ENCODE data around the gene KRT33B. TPM values are rescaled to one million over a fixed set of nuclear protein-coding genes. Genes with fewer than 3 reads are reported as not detected.

KRT33B gene
- total RNA-seq, 1 experiment from 2014 or later = not detected

- H3K4me1 Mint-ChIP-seq (ENCODE audit: low read depth, unreplicated experiment) = peaks cover 15% of the 10 kb centered on the region
Measured at GRCh38 chr17:41387670-41388069, 18.1 kb upstream of the KRT33B start.

DNA sequence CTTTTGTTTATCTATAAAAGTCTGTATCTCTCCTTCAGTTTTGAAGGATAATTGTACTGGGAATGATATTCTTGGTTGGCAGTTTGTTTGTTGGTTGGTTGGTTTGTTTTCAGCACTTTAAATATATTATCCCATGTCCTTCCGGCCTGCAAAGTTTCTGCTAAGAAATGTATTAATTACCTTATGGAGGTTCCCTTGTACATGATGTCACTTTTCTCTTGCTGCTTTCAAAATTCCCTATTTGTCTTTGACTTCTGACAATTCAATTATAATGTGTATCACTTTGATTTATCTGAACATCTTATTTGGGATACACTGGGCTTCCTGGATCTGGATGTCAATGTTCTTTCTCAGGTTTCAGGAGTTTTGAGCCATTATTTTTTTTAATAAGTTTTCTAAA lies 16.6 kb upstream of the KRT33B start:
- Mint-ChIP-seq H3K36me3 (ENCODE audit: insufficient read depth, unreplicated experiment) (no peaks in the 10 kb centered on the region), H3K4me1 (ENCODE audit: low read depth, unreplicated experiment) (peaks cover 15% of the 10 kb centered on the region), H3K27me3 (ENCODE audit: insufficient read depth, unreplicated experiment) (no peaks in the 10 kb centered on the region), H3K4me3 (ENCODE audit: unreplicated experiment) (no peak overlapping the region), H3K9me3 (ENCODE audit: unreplicated experiment) (peaks cover 11% of the 10 kb centered on the region), H3K27ac (ENCODE audit: unreplicated experiment) (no peak overlapping the region)
- ChIA-PET CTCF (no interaction called here), POLR2A (no interaction called here)
- Histone ChIP-seq H3K9me3 (peaks cover 7% of the 10 kb centered on the region), H3K36me3 (ENCODE audit: control insufficient read depth, insufficient read depth, low read length) (no peaks in the 10 kb centered on the region), H3K4me1 (peaks cover 24% of the 10 kb centered on the region), H3K4me3 (ENCODE audit: low read depth, low read length) (no peak overlapping the region), H3K27me3 (replicated peaks; ENCODE audit: control insufficient read depth, insufficient read depth, low read length) (no peaks in the 10 kb centered on the region)
- no TSS peak for BruUV-seq (replicated peaks)
- intact Hi-C loops (cut with micrococcal nuclease; ENCODE audit: unreplicated experiment) = no loop called here
- TF ChIP-seq, protein P1, sequence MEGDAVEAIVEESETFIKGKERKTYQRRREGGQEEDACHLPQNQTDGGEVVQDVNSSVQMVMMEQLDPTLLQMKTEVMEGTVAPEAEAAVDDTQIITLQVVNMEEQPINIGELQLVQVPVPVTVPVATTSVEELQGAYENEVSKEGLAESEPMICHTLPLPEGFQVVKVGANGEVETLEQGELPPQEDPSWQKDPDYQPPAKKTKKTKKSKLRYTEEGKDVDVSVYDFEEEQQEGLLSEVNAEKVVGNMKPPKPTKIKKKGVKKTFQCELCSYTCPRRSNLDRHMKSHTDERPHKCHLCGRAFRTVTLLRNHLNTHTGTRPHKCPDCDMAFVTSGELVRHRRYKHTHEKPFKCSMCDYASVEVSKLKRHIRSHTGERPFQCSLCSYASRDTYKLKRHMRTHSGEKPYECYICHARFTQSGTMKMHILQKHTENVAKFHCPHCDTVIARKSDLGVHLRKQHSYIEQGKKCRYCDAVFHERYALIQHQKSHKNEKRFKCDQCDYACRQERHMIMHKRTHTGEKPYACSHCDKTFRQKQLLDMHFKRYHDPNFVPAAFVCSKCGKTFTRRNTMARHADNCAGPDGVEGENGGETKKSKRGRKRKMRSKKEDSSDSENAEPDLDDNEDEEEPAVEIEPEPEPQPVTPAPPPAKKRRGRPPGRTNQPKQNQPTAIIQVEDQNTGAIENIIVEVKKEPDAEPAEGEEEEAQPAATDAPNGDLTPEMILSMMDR (IDR thresholded peaks at IDR 0.05; ENCODE audit: insufficient read depth in 1 of 2, low read depth in 1 of 2, low read length in 1 of 2, severe bottlenecking in 1 of 2, unreplicated experiment in 1 of 2) = no peak
- no peak for DNase-seq

More at GRCh38 chr17:41387670-41388069, 18.1 kb upstream of the KRT33B start:
- CTCF ChIA-PET = no interaction called here
- Mint-ChIP-seq H3K9me3 (ENCODE audit: unreplicated experiment) (peaks cover 11% of the 10 kb centered on the region), H3K4me3 (ENCODE audit: unreplicated experiment) (no peak overlapping the region), H3K27me3 (ENCODE audit: insufficient read depth, unreplicated experiment) (no peaks in the 10 kb centered on the region), H3K27ac (ENCODE audit: unreplicated experiment) (no peak overlapping the region), H3K36me3 (ENCODE audit: insufficient read depth, unreplicated experiment) (no peaks in the 10 kb centered on the region)
- BruUV-seq (replicated peaks) = no TSS peak
- no peak for DNase-seq
- POLR2A ChIA-PET = no interaction called here
- TF ChIP-seq, protein P1 (IDR thresholded peaks at IDR 0.05; ENCODE audit: insufficient read depth in 1 of 2, low read depth in 1 of 2, low read length in 1 of 2, severe bottlenecking in 1 of 2, unreplicated experiment in 1 of 2) = no peak
- intact Hi-C loops (cut with micrococcal nuclease; ENCODE audit: unreplicated experiment) = no loop called here
- Histone ChIP-seq H3K27me3 (replicated peaks; ENCODE audit: control insufficient read depth, insufficient read depth, low read length) (no peaks in the 10 kb centered on the region), H3K36me3 (ENCODE audit: control insufficient read depth, insufficient read depth, low read length) (no peaks in the 10 kb centered on the region), H3K9me3 (peaks cover 7% of the 10 kb centered on the region), H3K4me3 (ENCODE audit: low read depth, low read length) (no peak overlapping the region), H3K4me1 (peaks cover 28% of the 10 kb centered on the region)

- TF ChIP-seq, protein P1 (IDR thresholded peaks at IDR 0.05; ENCODE audit: insufficient read depth in 1 of 2, low read depth in 1 of 2, low read length in 1 of 2, severe bottlenecking in 1 of 2, unreplicated experiment in 1 of 2) = no peak
- CTCF ChIA-PET = no interaction called here
- no peaks in the 10 kb centered on the region for H3K36me3 Mint-ChIP-seq (ENCODE audit: insufficient read depth, unreplicated experiment)
- H3K27me3 Mint-ChIP-seq (ENCODE audit: insufficient read depth, unreplicated experiment) = no peaks in the 10 kb centered on the region
- no peak overlapping the region for H3K4me3 ChIP-seq (ENCODE audit: low read depth, low read length)
- POLR2A ChIA-PET = no interaction called here
- peaks cover 9% of the 10 kb centered on the region for H3K4me1 ChIP-seq
- H3K9me3 ChIP-seq = peaks cover 7% of the 10 kb centered on the region
- peaks cover 6% of the 10 kb centered on the region for H3K4me1 Mint-ChIP-seq (ENCODE audit: low read depth, unreplicated experiment)
- BruUV-seq (replicated peaks) = no TSS peak
- DNase-seq = peak in 1 of 2 experiments; percentile 47
- no peaks in the 10 kb centered on the region for H3K36me3 ChIP-seq (ENCODE audit: control insufficient read depth, insufficient read depth, low read length)
- H3K27me3 ChIP-seq (replicated peaks; ENCODE audit: control insufficient read depth, insufficient read depth, low read length) = no peaks in the 10 kb centered on the region
- intact Hi-C loops (cut with micrococcal nuclease; ENCODE audit: unreplicated experiment) = no loop called here
- peaks cover 11% of the 10 kb centered on the region for H3K9me3 Mint-ChIP-seq (ENCODE audit: unreplicated experiment)
- H3K4me3 Mint-ChIP-seq (ENCODE audit: unreplicated experiment) = no peak overlapping the region
- no peak overlapping the region for H3K27ac Mint-ChIP-seq (ENCODE audit: unreplicated experiment)
Measured at GRCh38 chr17:41383690-41384089, 14.1 kb upstream of the KRT33B start.
